ENCODE data around the gene IL21R.
A peak's percentile ranks its signal among the peaks of the same experiment; 100 is the strongest.
"Not testable (repeated sequence)": the region's sequence is repeated elsewhere in the genome, so short reads cannot be mapped to it uniquely, and the experiment has no call there.

The IL21R gene

GRCh38 chr16:27374804-27375425 is 27.1 kb upstream of the IL21R start:
- DNase-seq (ENCODE audit: low read depth in 2 of 2) = peak in 1 of 2 donors; percentile 63

- no peak for DNase-seq (ENCODE audit: low read depth in 2 of 2)
Measured at GRCh38 chr16:27377666-27378485, 24.1 kb upstream of the IL21R start.

DNA sequence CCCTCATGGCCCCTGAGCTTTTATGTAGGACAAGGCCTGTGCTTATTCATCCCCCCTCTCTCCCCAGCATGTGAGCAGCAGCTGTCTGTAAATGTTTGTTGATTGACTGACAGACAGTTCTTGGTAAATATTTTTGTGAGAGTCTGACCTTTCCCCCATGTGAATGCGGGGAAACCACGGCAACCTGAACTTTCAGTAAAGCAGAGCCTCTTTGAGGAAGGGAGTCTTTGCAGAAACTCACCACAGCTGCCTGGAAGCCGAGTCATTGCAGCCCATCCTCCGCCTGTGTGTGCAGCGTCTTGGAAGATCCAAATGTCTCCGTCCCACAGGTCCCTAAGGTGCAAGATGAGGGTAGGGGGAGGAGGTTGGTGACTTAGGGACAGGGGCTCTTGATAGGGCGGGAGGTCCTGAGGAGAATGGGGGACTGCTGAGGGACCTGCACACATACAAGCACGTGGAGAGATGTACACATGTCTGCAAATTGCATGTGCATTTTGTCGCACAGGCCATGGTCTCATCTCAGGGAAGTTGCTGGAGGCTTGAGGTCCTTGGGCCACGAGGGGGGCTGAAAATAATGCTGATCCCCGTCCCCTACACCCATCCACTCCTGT is 23.0 kb upstream of the IL21R start:
- no peak for DNase-seq (ENCODE audit: low read depth in 2 of 2)

GRCh38 chr16:27379919-27380318 is 22.1 kb upstream of the IL21R start:
- DNase-seq (ENCODE audit: low read depth in 2 of 2) = no peak

GRCh38 chr16:27381236-27381635 is 20.7 kb upstream of the IL21R start:
- DNase-seq (ENCODE audit: low read depth in 2 of 2) = no peak

DNA sequence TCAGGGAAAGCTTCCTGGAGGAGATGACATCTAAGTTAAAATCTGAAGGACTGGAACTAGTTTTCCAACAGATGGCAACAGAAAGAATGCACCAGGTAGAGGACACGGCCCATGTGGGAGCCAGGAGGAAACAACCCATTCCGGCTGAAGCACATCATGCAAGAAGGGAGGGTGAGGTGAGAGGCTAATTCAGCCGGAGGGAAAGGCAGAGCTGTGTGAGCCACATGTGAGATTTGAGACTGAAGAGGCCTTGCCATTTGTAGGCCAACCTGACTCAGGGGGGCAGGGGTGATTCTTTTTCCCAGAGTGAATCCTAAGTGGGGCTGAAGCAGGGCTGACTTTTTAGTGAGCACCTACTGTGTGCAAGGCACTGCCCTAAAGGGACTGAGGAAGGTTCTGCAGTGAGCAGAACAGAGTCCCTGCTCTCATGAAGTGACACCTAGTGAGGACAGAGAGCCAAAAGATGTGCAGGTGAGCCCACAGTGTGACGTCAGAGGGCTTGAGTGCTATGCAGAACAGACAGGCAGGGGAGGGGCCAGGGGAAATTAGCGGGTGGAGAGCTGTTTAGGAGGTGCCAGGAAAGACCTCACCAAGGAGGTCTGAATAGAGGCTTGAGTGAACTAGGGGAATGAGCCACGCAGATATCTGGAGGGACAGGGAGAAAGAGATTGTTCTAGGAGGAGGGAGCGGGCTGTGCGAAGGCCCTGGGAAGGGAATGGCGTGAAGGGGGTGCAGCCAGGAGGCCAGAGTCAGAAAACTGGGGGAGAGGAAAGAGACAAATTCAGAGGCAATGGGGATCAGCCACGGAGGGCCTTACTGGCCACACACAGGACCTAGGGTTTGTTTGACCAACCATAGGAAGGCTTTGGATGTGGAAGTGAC is 19.8 kb upstream of the IL21R start:
- DNase-seq (ENCODE audit: low read depth in 2 of 2) = no peak

DNA sequence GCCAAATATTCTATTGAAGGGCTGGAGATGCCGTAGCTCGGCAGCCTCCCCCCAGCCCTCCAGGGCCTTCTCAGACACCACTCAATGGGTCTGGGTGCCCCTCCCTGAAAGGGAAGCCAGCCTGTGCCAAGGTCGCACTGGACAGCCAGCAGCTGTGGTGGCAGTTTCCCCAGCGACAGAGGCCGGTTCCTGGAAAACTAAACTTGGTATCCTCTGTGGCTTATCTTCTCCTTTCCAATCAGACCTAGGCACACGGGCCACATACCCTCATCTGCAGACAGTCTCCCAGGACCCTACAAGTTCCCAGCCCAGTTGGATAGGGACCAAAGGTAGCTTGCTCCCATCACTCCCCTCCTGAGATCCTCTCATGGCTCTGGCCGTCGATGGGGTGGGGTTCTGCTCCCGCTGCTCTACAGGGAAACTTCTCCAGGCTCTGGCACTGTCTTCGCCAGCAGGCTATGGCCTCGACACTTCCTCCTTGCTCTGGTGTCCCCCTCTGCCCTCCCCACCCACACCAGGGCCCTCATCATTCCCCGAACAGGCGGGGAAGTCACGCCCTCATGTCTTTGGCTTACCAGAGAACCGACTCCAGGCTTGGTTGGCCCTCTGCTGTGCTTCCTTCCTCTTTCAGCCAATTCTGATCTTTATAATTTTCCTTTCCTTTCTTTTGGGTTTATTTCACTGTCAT is 18.3 kb upstream of the IL21R start:
- DNase-seq (ENCODE audit: low read depth in 2 of 2) = no peak

DNA sequence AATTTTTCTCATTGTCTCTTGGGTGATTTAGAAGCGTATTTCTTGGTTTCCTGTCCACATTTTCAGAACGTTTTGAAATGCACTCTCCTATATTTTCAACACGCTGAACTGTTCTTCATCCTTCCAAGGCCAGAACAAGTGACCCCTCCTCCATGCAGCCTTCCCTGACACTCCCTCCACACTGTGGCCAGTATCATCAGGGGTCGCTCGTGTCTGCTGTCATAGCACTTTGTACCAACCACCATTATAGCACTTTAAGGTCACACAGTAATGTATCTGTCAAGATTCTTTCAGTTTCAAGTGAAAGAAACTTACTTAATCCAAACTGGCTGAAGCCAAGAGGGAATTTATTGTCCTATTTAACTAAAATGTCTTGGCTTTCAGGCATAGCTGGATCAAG is 17.5 kb upstream of the IL21R start:
- no peak for DNase-seq (ENCODE audit: low read depth in 2 of 2)

- no peak for DNase-seq (ENCODE audit: low read depth in 2 of 2)
Measured at GRCh38 chr16:27385398-27385797, 16.6 kb upstream of the IL21R start.

DNA sequence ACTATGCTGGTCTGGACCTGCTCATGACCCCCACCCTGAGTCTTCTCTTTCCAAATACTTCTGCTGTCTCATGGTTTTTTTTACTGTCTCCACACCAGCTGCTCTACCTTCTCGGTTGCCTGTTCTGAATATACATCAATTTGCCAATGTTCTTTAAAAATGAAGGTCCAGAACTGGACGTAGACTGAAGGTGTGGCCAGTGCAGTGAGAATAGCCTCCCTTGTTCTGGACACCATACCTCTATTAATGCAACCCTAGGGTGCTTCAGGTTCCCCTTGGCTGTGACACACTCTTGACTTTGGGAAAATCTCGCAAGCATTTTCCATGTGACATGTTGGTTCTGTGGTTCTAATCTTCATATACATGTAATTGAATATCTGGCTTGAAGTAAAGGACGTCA is 15.3 kb upstream of the IL21R start:
- DNase-seq (ENCODE audit: low read depth in 2 of 2) = no peak

DNA sequence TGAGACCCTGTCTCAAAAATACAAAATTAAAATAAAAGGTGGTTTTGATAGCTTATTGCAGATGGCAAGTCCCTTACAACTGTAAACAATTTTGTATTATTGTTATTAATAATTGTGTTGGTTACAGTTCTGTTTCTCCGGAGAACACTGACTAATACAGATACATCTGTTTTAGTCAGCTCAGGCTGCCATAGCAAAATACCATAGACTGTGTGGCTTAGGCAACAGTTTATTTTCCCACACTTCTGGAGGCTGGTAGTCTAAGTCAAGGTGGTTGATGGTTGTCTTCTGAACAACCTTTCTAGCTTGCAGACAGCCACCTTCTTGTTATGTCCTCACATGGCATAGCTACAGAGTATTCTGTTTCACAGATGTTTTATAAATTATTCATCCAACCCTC is 14.2 kb upstream of the IL21R start:
- no peak for DNase-seq (ENCODE audit: low read depth in 2 of 2)

- DNase-seq (ENCODE audit: low read depth in 2 of 2) = no peak
Measured at GRCh38 chr16:27389272-27389961, 12.6 kb upstream of the IL21R start.

- DNase-seq (ENCODE audit: low read depth in 2 of 2) = no peak
Measured at GRCh38 chr16:27390151-27390550, 11.8 kb upstream of the IL21R start.

DNA sequence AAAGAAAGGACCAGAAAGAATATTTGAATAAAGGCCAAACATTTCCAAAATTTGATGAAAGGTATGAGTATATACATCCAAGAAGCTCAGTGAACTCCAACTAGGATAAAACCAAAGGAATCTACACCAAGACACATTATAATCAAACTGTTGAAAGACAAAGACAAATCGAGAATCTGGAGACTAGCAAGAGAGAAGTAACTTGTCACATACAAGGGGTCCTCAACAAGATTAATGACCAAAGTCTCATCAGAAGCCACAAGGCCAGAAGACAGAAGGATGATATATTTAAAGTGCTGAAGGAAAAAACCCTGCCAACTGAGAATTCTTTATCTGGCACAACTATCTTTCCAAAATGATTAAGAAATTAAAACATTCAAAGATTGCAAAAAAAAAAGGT is 9.3 kb upstream of the IL21R start:
- DNase-seq (ENCODE audit: low read depth in 2 of 2) = no peak

DNA sequence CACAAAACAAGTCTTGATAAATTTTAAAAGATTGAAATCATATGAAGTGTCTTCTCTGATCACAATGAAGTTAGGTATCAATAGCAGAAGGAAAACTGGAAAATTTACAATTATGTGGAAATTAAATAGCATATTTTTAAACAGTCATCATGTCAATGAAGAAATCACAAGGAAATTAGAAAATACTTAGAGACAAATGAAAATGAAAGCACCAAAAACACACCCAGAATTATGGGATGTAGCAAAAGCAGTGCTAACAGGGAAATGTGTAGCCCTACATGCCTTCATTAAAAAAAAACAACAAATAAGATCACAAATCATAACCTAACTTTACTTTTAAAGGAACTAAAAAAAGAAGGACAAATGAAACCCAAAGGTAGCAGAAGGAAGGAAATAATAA is 7.5 kb upstream of the IL21R start:
- no peak for DNase-seq (ENCODE audit: low read depth in 2 of 2)

GRCh38 chr16:27398341-27398893 is 3.6 kb upstream of the IL21R start:
- DNase-seq (ENCODE audit: low read depth in 2 of 2) = not testable (repeated sequence)

DNA sequence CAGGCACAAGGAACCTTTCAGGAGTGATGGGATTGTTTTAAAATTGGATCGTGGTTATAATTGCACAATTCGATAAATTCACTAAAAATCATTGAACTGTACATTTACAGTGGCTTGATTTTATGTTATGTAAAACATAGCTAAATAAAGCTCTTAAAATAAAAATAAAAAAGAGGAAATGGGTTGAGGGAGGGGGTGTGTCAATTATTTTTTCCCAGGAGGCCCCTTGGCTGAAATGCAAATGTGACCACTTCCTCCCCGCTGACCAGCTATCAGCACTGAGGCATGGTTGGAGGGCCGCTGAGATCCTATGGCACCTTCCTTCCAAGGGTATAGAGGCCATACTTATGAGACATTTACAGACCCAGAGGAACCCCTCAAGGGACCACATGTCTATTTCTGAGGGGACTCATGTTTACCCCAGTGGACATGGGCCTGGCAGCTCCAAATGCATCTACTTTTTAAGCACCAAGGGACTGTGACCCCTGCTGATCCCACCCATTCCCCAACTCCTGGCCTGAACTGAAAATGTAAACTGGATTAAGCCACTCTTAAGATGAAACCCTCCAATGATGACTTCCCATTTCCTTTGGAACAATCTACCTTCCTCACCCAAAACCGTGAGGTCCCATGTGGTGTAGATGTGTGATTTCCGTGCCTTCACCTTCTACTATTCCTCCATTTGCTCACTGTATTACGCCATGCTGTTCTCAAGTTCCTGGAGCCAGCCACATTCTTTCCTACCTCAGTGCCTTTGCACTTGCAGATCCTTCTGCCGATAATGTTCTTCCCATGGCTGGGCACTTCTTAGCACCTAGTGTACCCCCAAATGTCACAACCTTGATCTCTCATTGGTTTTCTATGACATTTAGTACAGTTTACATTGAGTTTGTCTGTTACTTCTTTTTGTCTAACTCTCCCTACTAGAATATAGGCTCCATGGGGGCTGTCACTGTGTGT is 2.8 kb upstream of the IL21R start:
- no peak for DNase-seq (ENCODE audit: low read depth in 2 of 2)

GRCh38 chr16:27399969-27400368 is 2.0 kb upstream of the IL21R start:
- DNase-seq (ENCODE audit: low read depth in 2 of 2) = no peak

All from stimulated activated CD8-positive, alpha-beta memory T cell treated with anti-CD3 and anti-CD28 coated beads, Interleukin-2, amount 100 ng/mL, for 48 hours (primary cell).